ENCODE measurements around the gene CCDC8. TPM values are rescaled to one million over a fixed set of nuclear protein-coding genes. Genes with fewer than 3 reads are reported as not detected.
"Not testable (repeated sequence)": the region's sequence is repeated elsewhere in the genome, so short reads cannot be mapped to it uniquely, and the experiment has no call there.

The CCDC8 gene
- total RNA-seq, 1 donor from 2014 or later: 2.9 TPM

GRCh38 chr19:46404753-46405468 is 8.5 kb downstream of the CCDC8 start:
- no peak for DNase-seq (ENCODE audit: low spot score)

- DNase-seq (ENCODE audit: low spot score): no peak
These were observed 9.2 kb downstream of the CCDC8 start for GRCh38 chr19:46404055-46404752.

GRCh38 chr19:46402725-46403124 is 10.6 kb downstream of the CCDC8 start:
- no peak for DNase-seq (ENCODE audit: low spot score)

GRCh38 chr19:46397801-46398479 is 15.4 kb downstream of the CCDC8 start:
- DNase-seq (ENCODE audit: low spot score): not testable (repeated sequence)

- no peak for DNase-seq (ENCODE audit: low spot score)
These were observed 19.0 kb downstream of the CCDC8 start for GRCh38 chr19:46394402-46394797.

- DNase-seq (ENCODE audit: low spot score): no peak
These were observed 19.6 kb downstream of the CCDC8 start for GRCh38 chr19:46393456-46394401.

GRCh38 chr19:46392837-46393236 is 20.5 kb downstream of the CCDC8 start:
- no peak for DNase-seq (ENCODE audit: low spot score)

GRCh38 chr19:46392252-46392801 is 21.0 kb downstream of the CCDC8 start:
- DNase-seq (ENCODE audit: low spot score): no peak

- DNase-seq (ENCODE audit: low spot score): no peak
These were observed 21.8 kb downstream of the CCDC8 start for GRCh38 chr19:46391296-46392251.

- no peak for DNase-seq (ENCODE audit: low spot score)
These were observed 22.5 kb downstream of the CCDC8 start for GRCh38 chr19:46390866-46391265.

GRCh38 chr19:46390121-46390858 is 23.1 kb downstream of the CCDC8 start:
- DNase-seq (ENCODE audit: low spot score): no peak

GRCh38 chr19:46388311-46389095 is 24.9 kb downstream of the CCDC8 start:
- no peak for DNase-seq (ENCODE audit: low spot score)

- no peak for DNase-seq (ENCODE audit: low spot score)
These were observed 25.6 kb downstream of the CCDC8 start for GRCh38 chr19:46387713-46388130.

- peak; percentile 85 for DNase-seq (ENCODE audit: low spot score)
These were observed 26.2 kb downstream of the CCDC8 start for GRCh38 chr19:46386996-46387712.

- peak; percentile 79 for DNase-seq (ENCODE audit: low spot score)
These were observed 27.2 kb downstream of the CCDC8 start for GRCh38 chr19:46386151-46386550.

- DNase-seq (ENCODE audit: low spot score): peak; percentile 26
These were observed 27.7 kb downstream of the CCDC8 start for GRCh38 chr19:46385636-46386035.

- DNase-seq (ENCODE audit: low spot score): peak; percentile 47
These were observed 29.0 kb downstream of the CCDC8 start for GRCh38 chr19:46384396-46384795.
